LNCaP clone FGC (cell line): ENCODE measurements around the gene LNX1.

Source experiments
- DNase-seq: peaks from one replicate; pipeline ENCODE4 v3.0.0-alpha.2; 2011; ENCODE audit warnings: low read depth
- H3K4me3 ChIP-seq: 2 replicates; pipeline ENCODE4 v1.5.1; 2011; ENCODE audit warnings: mild to moderate bottlenecking, low read depth, low read length, control low read depth
- TF ChIP-seq, protein P1 (sequence below): IDR thresholded peaks from 2 replicates; pipeline ENCODE4 v1.5.1; 2012; ENCODE audit warnings: mild to moderate bottlenecking; ENCODE audit not compliant: control insufficient read depth, insufficient read depth; ENCODE audit errors: extremely low read depth

LNX1 gene

DNA sequence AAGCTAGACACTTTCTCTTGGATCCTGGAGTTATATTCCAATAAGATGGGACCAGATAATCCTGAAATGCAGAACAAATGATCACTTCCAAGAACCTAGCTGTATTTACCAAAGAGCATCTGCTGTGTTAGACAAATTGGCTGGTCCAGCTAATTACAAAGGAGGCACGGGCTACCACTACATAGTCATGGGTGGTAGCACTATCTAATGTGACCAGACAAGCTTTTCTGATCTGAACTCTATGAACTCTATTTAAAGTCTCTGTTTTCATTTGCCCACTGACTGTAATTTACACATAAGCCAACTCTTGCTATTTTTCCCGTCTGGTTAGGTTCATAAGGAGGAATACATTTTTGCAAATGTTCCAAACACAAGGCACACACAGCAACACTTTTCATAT, 34.6 kb downstream of the LNX1 start:
- no peak for DNase-seq
- H3K4me3 ChIP-seq, result no peak overlapping the region
- TF ChIP-seq, protein P1, sequence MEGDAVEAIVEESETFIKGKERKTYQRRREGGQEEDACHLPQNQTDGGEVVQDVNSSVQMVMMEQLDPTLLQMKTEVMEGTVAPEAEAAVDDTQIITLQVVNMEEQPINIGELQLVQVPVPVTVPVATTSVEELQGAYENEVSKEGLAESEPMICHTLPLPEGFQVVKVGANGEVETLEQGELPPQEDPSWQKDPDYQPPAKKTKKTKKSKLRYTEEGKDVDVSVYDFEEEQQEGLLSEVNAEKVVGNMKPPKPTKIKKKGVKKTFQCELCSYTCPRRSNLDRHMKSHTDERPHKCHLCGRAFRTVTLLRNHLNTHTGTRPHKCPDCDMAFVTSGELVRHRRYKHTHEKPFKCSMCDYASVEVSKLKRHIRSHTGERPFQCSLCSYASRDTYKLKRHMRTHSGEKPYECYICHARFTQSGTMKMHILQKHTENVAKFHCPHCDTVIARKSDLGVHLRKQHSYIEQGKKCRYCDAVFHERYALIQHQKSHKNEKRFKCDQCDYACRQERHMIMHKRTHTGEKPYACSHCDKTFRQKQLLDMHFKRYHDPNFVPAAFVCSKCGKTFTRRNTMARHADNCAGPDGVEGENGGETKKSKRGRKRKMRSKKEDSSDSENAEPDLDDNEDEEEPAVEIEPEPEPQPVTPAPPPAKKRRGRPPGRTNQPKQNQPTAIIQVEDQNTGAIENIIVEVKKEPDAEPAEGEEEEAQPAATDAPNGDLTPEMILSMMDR, result no peak

DNA sequence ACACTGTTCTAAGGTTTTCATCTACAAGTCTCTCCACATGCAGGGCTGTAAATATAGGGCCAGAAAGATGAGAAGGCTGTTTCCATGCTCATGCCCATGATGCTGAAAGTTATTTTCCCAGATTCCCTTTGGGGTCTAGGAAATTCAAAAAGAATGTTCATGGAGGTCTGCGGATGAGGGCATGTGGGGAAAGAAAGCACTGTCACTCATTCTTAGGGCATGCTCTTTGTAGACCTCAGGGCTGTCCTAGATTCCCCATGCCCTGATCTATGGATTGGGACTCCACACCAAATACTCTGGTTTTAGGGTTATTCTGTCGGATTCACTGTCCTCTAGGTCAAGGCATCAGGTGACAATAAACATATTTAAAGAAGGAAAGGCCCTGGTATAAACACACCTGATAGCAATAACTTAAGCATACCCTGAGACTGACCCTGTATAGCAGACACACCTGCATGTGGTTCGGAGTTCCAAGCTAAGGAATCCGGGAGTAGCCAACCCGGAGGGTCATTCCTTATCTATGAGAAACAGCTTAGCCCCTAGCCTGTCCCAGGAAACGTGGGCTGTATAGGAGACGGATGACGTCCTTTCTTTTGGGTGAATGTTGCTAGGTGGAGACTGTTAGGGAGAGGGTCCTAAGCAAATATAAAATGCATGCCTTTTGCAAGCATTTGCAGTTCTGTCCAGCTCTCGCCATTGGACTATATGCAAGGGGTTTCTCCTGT, 37.6 kb downstream of the LNX1 start:
- no peak for DNase-seq
- TF ChIP-seq, protein P1, result no peak
- H3K4me3 ChIP-seq, result no peak overlapping the region

DNA sequence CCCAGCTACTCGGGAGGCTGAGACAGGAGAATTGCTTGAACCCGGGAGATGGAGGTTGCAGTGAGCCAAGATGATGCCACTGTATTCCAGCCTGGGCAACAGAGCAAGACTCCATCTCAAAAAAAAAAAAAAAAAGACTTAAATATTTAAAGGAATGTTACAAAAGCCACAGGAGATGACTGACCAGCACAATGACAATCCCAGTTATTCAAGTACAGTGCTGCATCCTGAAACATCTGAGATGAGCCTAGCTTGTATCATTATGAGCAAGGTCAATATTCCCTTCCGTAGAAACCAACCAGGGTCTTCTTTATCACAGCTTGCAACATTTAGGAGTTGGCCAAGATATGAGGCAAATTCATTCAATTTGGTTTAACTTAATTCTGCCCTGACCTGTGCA, 38.6 kb downstream of the LNX1 start:
- TF ChIP-seq, protein P1, result no peak
- H3K4me3 ChIP-seq, result no peak overlapping the region
- no peak for DNase-seq

DNA sequence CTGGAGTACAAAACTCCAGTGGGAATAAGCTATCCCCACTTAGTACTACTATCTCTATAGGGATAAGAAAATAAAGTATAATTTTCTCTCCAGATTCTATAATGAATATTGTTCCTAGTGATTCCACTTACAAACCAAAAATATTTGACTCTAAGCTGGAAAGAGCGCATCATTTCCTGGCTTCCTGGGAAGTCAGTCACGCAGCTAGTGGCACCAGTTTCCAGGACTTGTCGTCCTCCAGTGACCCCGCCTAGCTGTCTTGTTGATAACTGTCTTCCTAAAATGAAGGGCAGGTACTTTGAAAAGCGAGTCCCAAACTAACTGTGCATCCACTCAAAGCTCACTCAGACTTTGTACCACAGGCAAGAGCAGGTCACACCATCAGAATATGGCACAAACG, 39.3 kb downstream of the LNX1 start:
- no peak overlapping the region for H3K4me3 ChIP-seq
- no peak for DNase-seq
- TF ChIP-seq, protein P1, result no peak

DNA sequence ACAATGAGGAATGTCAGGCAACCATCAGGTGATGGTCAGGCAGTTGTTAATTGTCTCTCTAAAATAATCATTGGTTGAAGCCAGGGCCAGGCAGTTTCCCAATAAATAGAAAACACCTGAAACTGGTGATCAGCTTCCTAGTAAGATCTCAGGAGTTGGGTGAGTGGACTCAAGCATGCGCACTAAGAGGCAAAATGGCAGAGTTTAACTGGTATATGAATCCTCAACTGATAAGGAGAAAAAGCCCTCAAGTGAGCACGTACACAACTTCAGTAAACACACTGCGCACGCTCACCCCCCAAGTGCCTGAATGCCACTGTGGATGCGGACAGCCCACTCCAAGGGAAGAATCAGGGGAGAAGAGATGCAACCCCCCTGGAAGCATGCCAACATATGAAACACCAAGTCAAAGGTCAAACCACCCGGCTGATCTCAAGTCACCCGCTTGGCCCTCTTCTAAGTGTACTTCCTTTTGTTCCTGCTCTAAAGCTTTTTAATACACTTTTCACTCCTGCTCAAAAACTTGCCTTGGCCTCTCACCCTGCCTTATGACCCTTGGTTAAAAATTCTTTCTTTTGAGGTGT, 39.9 kb downstream of the LNX1 start:
- TF ChIP-seq, protein P1, result no peak
- DNase-seq, result no peak
- H3K4me3 ChIP-seq, result no peak overlapping the region

DNA sequence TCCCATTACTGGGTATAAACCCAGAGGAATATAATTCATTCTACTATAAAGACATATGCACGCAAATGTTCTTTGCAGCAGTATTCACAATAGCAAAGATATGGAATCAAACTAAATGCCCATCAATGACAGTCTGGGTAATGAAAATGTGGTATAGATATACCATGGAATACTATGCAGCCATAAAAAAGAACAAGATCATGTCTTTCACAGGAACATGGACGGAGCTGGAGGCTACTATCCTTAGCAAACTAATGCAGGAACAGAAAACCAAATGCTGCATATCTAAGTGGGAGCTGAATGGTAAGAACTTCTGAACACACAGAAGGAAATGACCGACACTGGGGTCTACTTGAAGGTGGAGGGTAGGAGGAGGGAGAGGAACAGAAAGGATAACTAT, 42.6 kb downstream of the LNX1 start:
- TF ChIP-seq, protein P1, result no peak

DNA sequence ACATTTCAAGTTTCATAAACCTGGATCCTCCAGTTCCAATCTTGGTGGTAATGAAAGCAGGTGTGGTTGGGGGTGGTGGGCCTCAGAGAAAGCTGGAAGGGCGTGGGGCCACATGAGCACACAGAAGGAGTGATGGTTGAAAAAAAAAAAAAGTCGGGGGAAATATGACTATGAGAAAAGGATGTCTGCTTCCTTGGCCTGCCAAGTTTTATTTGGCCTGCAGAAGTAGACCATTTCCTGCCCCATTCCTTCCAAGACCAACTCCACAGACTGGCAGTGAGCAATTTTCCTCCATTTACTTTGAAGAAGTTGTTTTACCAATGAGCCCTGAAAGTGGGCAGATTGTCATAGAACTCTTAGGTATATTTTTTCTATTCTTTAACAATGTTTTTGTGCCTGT, 43.3 kb downstream of the LNX1 start:
- TF ChIP-seq, protein P1, result no peak
- no peak for DNase-seq
- no peak overlapping the region for H3K4me3 ChIP-seq

More for the DNA sequence above, 42.6 kb downstream of the LNX1 start:
- no peak for DNase-seq
- no peak overlapping the region for H3K4me3 ChIP-seq
